IMR-90 (cell line): Measurements from ENCODE around the gene GMPPB. TPM values are rescaled to one million over a fixed set of nuclear protein-coding genes. Genes with fewer than 3 reads are reported as not detected.

ENCODE experiments used
- ATAC-seq: fragments of 200-7000 bp; cut with Tn5 transposase; 2 replicates; pipeline ENCODE4 v1.9.1; 2020; ENCODE audit warnings: low read depth, mild to moderate bottlenecking, moderate library complexity
- BruUV-seq: library from RNA; stranded (reverse); fragments of 400-500 nt; replicated peaks from 2 replicates; lab custom pipeline; 2021; lab: Mats Ljungman, UMichigan
- CTCF ChIA-PET: fragments of 300-600 bp; formaldehyde crosslinking; extraction: SDS; loops from one replicate; lab custom pipeline; 2021; ENCODE audit warnings: antibody characterized with exemption; lab: Yijun Ruan, JAX
- POLR2A ChIA-PET: fragments of 300-600 bp; sonication (Branson Sonifier 250); formaldehyde crosslinking; loops from one replicate; lab custom pipeline; 2022; ENCODE audit warnings: antibody characterized with exemption; ENCODE audit not compliant: unreplicated experiment; lab: Charles Lee
- DNase-seq: peaks from one replicate; pipeline ENCODE4 v3.0.0; 2013
- H2AFZ ChIP-seq: replicated peaks from 2 replicates; pipeline ENCODE3; 2013; ENCODE audit warnings: low read length, mild to moderate bottlenecking; ENCODE audit not compliant: poor library complexity
- H2AK5ac ChIP-seq: 2 replicates; pipeline ENCODE4 v1.6.1; 2013; ENCODE audit warnings: low read depth, low read length, inconsistent platforms
- H2AK9ac ChIP-seq: replicated peaks from 2 replicates; pipeline ENCODE3; 2013; ENCODE audit warnings: mild to moderate bottlenecking, low read depth, low read length, moderate library complexity; ENCODE audit not compliant: poor library complexity
- H2BK120ac ChIP-seq: 2 replicates; pipeline ENCODE4 v1.6.1; 2013; ENCODE audit warnings: low read depth, low read length, inconsistent platforms
- H2BK15ac ChIP-seq: 3 replicates; pipeline ENCODE4 v1.6.1; 2013; ENCODE audit warnings: low read depth, low read length, inconsistent platforms
- H2BK20ac ChIP-seq: 2 replicates; pipeline ENCODE4 v1.6.1; 2013; ENCODE audit warnings: low read depth, mild to moderate bottlenecking, inconsistent platforms, low read length, moderate library complexity
- H2BK5ac ChIP-seq: 2 replicates; pipeline ENCODE4 v1.6.1; 2013; ENCODE audit warnings: mild to moderate bottlenecking, low read depth, low read length, inconsistent platforms; ENCODE audit not compliant: poor library complexity, severe bottlenecking
- H3K14ac ChIP-seq: replicated peaks from 2 replicates; pipeline ENCODE4 v1.6.1; 2013; ENCODE audit warnings: low read depth, low read length, inconsistent platforms
- H3K18ac ChIP-seq: 2 replicates; pipeline ENCODE4 v1.6.1; 2013; ENCODE audit warnings: low read depth, low read length, control low read depth
- H3K23ac ChIP-seq: 2 replicates; pipeline ENCODE4 v1.6.1; 2013; ENCODE audit warnings: low read depth, low read length, inconsistent platforms
- H3K27ac ChIP-seq: 2 replicates; pipeline ENCODE4 v1.5.1; 2013; ENCODE audit warnings: mild to moderate bottlenecking, control low read depth, low read length; ENCODE audit not compliant: insufficient read depth
- H3K27me3 ChIP-seq: 2 replicates; pipeline ENCODE4 v1.6.1; 2013; ENCODE audit warnings: low read length; ENCODE audit not compliant: control insufficient read depth, insufficient read depth
- H3K36me3 ChIP-seq: 2 replicates; pipeline ENCODE4 v1.6.1; 2013; ENCODE audit warnings: low read length, mixed read lengths; ENCODE audit not compliant: control insufficient read depth, insufficient read depth
- H3K4ac ChIP-seq: 2 replicates; pipeline ENCODE4 v1.6.1; 2013; ENCODE audit warnings: low read depth, low read length, inconsistent platforms
- H3K4me1 ChIP-seq: 2 replicates; pipeline ENCODE4 v1.6.1; 2013; ENCODE audit warnings: low read length, mixed read lengths; ENCODE audit not compliant: control insufficient read depth, insufficient read depth
- H3K4me2 ChIP-seq: 2 replicates; pipeline ENCODE4 v1.6.1; 2013; ENCODE audit warnings: low read depth, mild to moderate bottlenecking, control low read depth, low read length, moderate library complexity
- H3K4me3 ChIP-seq: 2 replicates; pipeline ENCODE4 v1.5.1; 2013; ENCODE audit warnings: low read depth, mild to moderate bottlenecking, control low read depth, low read length, moderate library complexity; ENCODE audit not compliant: insufficient read depth
- H3K56ac ChIP-seq: 2 replicates; pipeline ENCODE4 v1.6.1; 2013; ENCODE audit warnings: low read length, inconsistent platforms; ENCODE audit not compliant: insufficient read depth; ENCODE audit errors: extremely low read depth
- H3K79me1 ChIP-seq, 2 experiments: 2 replicates each; pipeline ENCODE4 v1.6.1; 2013; ENCODE audit warnings: low read length in 2 of 2, inconsistent platforms in 1 of 2, low read depth in 1 of 2
- H3K9ac ChIP-seq: 2 replicates; pipeline ENCODE4 v1.6.1; 2013; ENCODE audit warnings: low read depth, low read length, control low read depth
- H3K9me1 ChIP-seq: 2 replicates; pipeline ENCODE4 v1.6.1; 2013; ENCODE audit warnings: low read length, inconsistent platforms; ENCODE audit not compliant: insufficient read depth
- H3K9me3 ChIP-seq: 2 replicates; pipeline ENCODE4 v1.6.1; 2013; ENCODE audit warnings: low read length; ENCODE audit not compliant: control insufficient read depth, insufficient read depth
- H4K20me1 ChIP-seq: 2 replicates; pipeline ENCODE4 v1.6.1; 2013; ENCODE audit warnings: low read length, inconsistent platforms; ENCODE audit not compliant: insufficient read depth
- H4K5ac ChIP-seq: 2 replicates; pipeline ENCODE4 v1.6.1; 2013; ENCODE audit warnings: mild to moderate bottlenecking, low read depth, low read length, control low read depth
- H4K8ac ChIP-seq, 2 experiments: 2 replicates each; pipeline ENCODE4 v1.6.1; 2013; ENCODE audit warnings: low read depth in 2 of 2, low read length in 2 of 2, control low read depth in 1 of 2, inconsistent platforms in 1 of 2
- H4K91ac ChIP-seq: 2 replicates; pipeline ENCODE4 v1.6.1; 2013; ENCODE audit warnings: low read depth, low read length, inconsistent platforms; ENCODE audit not compliant: insufficient read depth
- CEBPB ChIP-seq: IDR thresholded peaks from 2 replicates; pipeline ENCODE4 v1.6.1; 2012; ENCODE audit warnings: low read depth, low read length, improper control_type of control experiment
- MAZ ChIP-seq: IDR thresholded peaks from 2 replicates; pipeline ENCODE4 v1.6.1; 2012; ENCODE audit warnings: low read depth, mild to moderate bottlenecking, low read length, improper control_type of control experiment, moderate library complexity, borderline replicate concordance
- MXI1 ChIP-seq: IDR thresholded peaks from 2 replicates; pipeline ENCODE4 v1.6.1; 2012; ENCODE audit warnings: low read depth, mild to moderate bottlenecking, low read length, moderate library complexity, borderline replicate concordance
- RAD21 ChIP-seq: IDR thresholded peaks from 2 replicates; pipeline ENCODE4 v1.6.1; 2012; ENCODE audit warnings: low read length, improper control_type of control experiment
- RCOR1 ChIP-seq: IDR thresholded peaks from 2 replicates; pipeline ENCODE4 v1.6.1; 2012; ENCODE audit warnings: mild to moderate bottlenecking, low read length, improper control_type of control experiment; ENCODE audit not compliant: insufficient replicate concordance
- WGBS, 2 experiments: methylation state at CpG; one replicate each; pipeline versions ENCODE4 v1.1.5 to v1.1.7; 2013; ENCODE audit warnings: missing lambda C conversion rate in 2 of 2; ENCODE audit not compliant: insufficient read length in 1 of 2; ENCODE audit errors: extremely low coverage in 2 of 2; 5-methylcytosine and 5-hydroxymethylcytosine counted together
- dilution Hi-C: fragments of 300-500 bp; cut with HindIII; formaldehyde crosslinking; loops from one replicate; pipeline ENCODE4 v1.14.3; 2018; ENCODE audit warnings: low sequenced_read_pairs; ENCODE audit not compliant: unreplicated experiment
- in situ Hi-C: fragments of 300-500 bp; cut with MboI; formaldehyde crosslinking; loops from 3 replicates; pipeline ENCODE4 v1.14.3; 2019; ENCODE audit warnings: low sequenced_read_pairs, inconsistent platforms, mixed read lengths
- intact Hi-C: fragments of 100-400 bp; cut with micrococcal nuclease; formaldehyde crosslinking; loops from 2 replicates; pipeline ENCODE4 v1.10.0; 2022
- polyA plus RNA-seq, 3 experiments: library from polyadenylated mRNA; depleted of rRNA; stranded (reverse); fragments of >200 nt; gene quantifications; 2 replicates each; pipeline ENCODE4 v1.2.3, GENCODE V29; 2012; ENCODE audit warnings: low replicate concordance in 1 of 3
- total RNA-seq: library from RNA; depleted of rRNA; stranded (reverse); fragments of >200 nt; gene quantifications from 2 replicates; pipeline ENCODE4 v1.2.3, GENCODE V29; 2012

Gene GMPPB
- total and polyA plus RNA-seq, 2 of the 4 experiments (the other 2 are of a cell fraction) = 27.9 to 37.3 TPM

GRCh38 chr3:49703956-49704355 lies 19.8 kb downstream of the GMPPB start:
- Histone ChIP-seq H3K4me1 (no peaks in the 10 kb centered on the region), H3K9ac (no peak overlapping the region), H3K9me1 (no peaks in the 10 kb centered on the region), H3K56ac (no peak overlapping the region), H2BK5ac (no peak overlapping the region), H4K20me1 (peaks cover 7% of the 10 kb centered on the region; the same call in 1 of the 2 replicates), H4K8ac (no peak overlapping the region), H2BK20ac (no peak overlapping the region), H3K27ac (no peak overlapping the region), H3K23ac (no peak overlapping the region), H3K4ac (no peak overlapping the region), H3K79me1 (no peaks in the 10 kb centered on the region), H3K14ac (no peak overlapping the region), H3K9me3 (no peaks in the 10 kb centered on the region), H2AK9ac (peak overlapping the region; percentile 85), H4K91ac (no peak overlapping the region), H3K36me3 (peaks cover 44% of the 10 kb centered on the region), H3K27me3 (no peaks in the 10 kb centered on the region), H4K5ac (no peak overlapping the region), H2BK120ac (no peak overlapping the region), H3K4me3 (no peak overlapping the region), H2AK5ac (no peak overlapping the region), H3K18ac (no peak overlapping the region), H2BK15ac (no peak overlapping the region), H2AFZ (no peak overlapping the region), H3K4me2 (no peak overlapping the region)
- in situ Hi-C loops (loop anchor here (5.0 kb wide), 2 partner anchors 138 to 203 kb away; no protein-coding TSS in a partner anchor), intact Hi-C loops (loop anchor here (1.0 to 10.0 kb wide), 3 partner anchors 135 to 391 kb away; no protein-coding TSS in a partner anchor), dilution Hi-C loops (no loop called here)
- ATAC-seq (no peak), DNase-seq (no peak)
- BruUV-seq = no TSS peak
- POLR2A ChIA-PET = no interaction called here
- CTCF ChIA-PET = interaction anchor here (0.5 kb wide), 1 partner anchor 258 kb away, joined by 3 read pairs; no protein-coding TSS in a partner anchor
- WGBS, 2 experiments = 92% methylated on average over 7 of the region's 7 CpGs; no CpG with 5 or more reads in 1 of the 2 experiments
- TF ChIP-seq RAD21 = no peak
- TF ChIP-seq CEBPB = no peak
- TF ChIP-seq MAZ = no peak
- no peak for TF ChIP-seq RCOR1
- TF ChIP-seq MXI1 = no peak
